Omental fat pad (tissue), 4 donors: Measurements from ENCODE around the gene ZFP69B. TPM values are rescaled to one million over a fixed set of nuclear protein-coding genes. Genes with fewer than 3 reads are reported as not detected.
"Not testable (repeated sequence)": the region's sequence is repeated elsewhere in the genome, so short reads cannot be mapped to it uniquely, and the experiment has no call there.

Experiments
- ATAC-seq: fragments of 150-250 bp; one replicate; pipeline ENCODE4 v1.9.1; 2016; ENCODE audit warnings: mild to moderate bottlenecking, moderate library complexity; ENCODE audit not compliant: low FRiP score
- DNase-seq: peaks from one replicate; pipeline ENCODE4 v3.0.0-alpha.2; 2019; ENCODE audit warnings: low spot score
- CTCF ChIP-seq, 3 donors: fragments of 450-650 bp; IDR thresholded peaks; one replicate each; pipeline ENCODE4 v1.5.1; 2016 to 2017; ENCODE audit warnings: antibody characterized with exemption in 3 of 3, mild to moderate bottlenecking in 3 of 3, moderate library complexity in 2 of 3
- total RNA-seq, 4 donors: library from RNA; depleted of rRNA; stranded (reverse); fragments of >200 nt; gene quantifications; one replicate each; pipeline ENCODE4 v1.1.0, GENCODE V29; 2016

Gene ZFP69B
- total RNA-seq, 4 donors from 2014 or later, result 0.56 to 1.9 (median 1.2) TPM

- DNase-seq, result no peak
- no peak for ATAC-seq
- TF ChIP-seq CTCF (IDR thresholded peaks at IDR 0.05), result no peak
These were observed 28.9 kb downstream of the ZFP69B start for GRCh38 chr1:40479156-40479555.

- TF ChIP-seq CTCF (IDR thresholded peaks at IDR 0.05), result no peak
- no peak for ATAC-seq
- no peak for DNase-seq
These were observed 45.1 kb downstream of the ZFP69B start for GRCh38 chr1:40495315-40495903.

GRCh38 chr1:40502651-40503050, 52.4 kb downstream of the ZFP69B start:
- not testable (repeated sequence) for ATAC-seq, DNase-seq

- no peak for DNase-seq
- TF ChIP-seq CTCF (IDR thresholded peaks at IDR 0.05), result no peak
- no peak for ATAC-seq
These were observed 57.7 kb downstream of the ZFP69B start for GRCh38 chr1:40507973-40508372.

- ATAC-seq (peak; percentile 98), DNase-seq (peak; percentile 45)
- TF ChIP-seq CTCF (IDR thresholded peaks at IDR 0.05), result no peak
These were observed 58.4 kb downstream of the ZFP69B start, which contains the start of gene EXO5 for GRCh38 chr1:40508375-40509341. TSS of gene EXO5 (plus strand) at chr1:40508767. CDS start at chr1:40514545, 5,778 bp downstream.

Other genes starting within 250 kb of the ZFP69B start
- gene TMCO2, start 202.5 kb upstream of the ZFP69B start, total RNA-seq, result not detected
- 10 to 100 TPM; 34.8 to 38.3 (median 36.2) TPM for gene ZMPSTE24, start 192.2 kb upstream of the ZFP69B start, total RNA-seq
- 10 to 100 TPM in 2 of 4 donors, 1 to 10 TPM in 2; 1.6 to 15.6 (median 9.0) TPM for gene COL9A2, start 133.2 kb upstream of the ZFP69B start, total RNA-seq
- 100 to 1,000 TPM in 1 of 4 donors, 10 to 100 TPM in 3; 45.4 to 119 (median 60.1) TPM for gene SMAP2, start 76.7 kb upstream of the ZFP69B start, total RNA-seq
- 1 to 10 TPM; 1.1 to 5.2 (median 2.6) TPM for gene ZFP69, start 26.8 kb downstream of the ZFP69B start, total RNA-seq
- 1 to 10 TPM; 3.9 to 9.1 (median 6.5) TPM for gene EXO5, start 58.3 kb downstream of the ZFP69B start, total RNA-seq
- 1 to 10 TPM; 2.0 to 4.9 (median 3.0) TPM for gene ZNF684, start 81.2 kb downstream of the ZFP69B start, total RNA-seq
- 1 to 10 TPM in 3 of 4 donors, under 1 TPM in 1; 0.79 to 2.2 (median 1.7) TPM for gene RIMS3, start 215.2 kb downstream of the ZFP69B start, total RNA-seq
- 10 to 100 TPM; 29.8 to 44.6 (median 32.4) TPM for gene NFYC, start 241.2 kb downstream of the ZFP69B start, total RNA-seq